K562 (cell line): ENCODE measurements around the gene CD300E. TPM values are rescaled to one million over a fixed set of nuclear protein-coding genes. Genes with fewer than 3 reads are reported as not detected.

Experiments used
- ATAC-seq: fragments of 200-7000 bp; cut with Tn5 transposase; 3 replicates; pipeline ENCODE4 v1.9.1; 2020; ENCODE audit warnings: moderate library complexity
- BruUV-seq: library from RNA; stranded (reverse); fragments of 400-500 nt; replicated peaks from 2 replicates; lab custom pipeline; 2021; lab: Mats Ljungman, UMichigan
- CTCF ChIA-PET: fragments of 300-600 bp; formaldehyde crosslinking; extraction: SDS; loops from one replicate; lab custom pipeline; 2021; ENCODE audit warnings: low intra/inter-chr PET ratio; lab: Yijun Ruan, JAX
- POLR2A ChIA-PET: fragments of 300-600, 350-650 bp; sonication (Branson Sonifier 250); formaldehyde crosslinking; extraction: SDS; loops from one replicate; lab custom pipeline; 2021; ENCODE audit warnings: antibody characterized with exemption, inconsistent platforms; lab: Yijun Ruan, JAX
- DNase-seq, 4 experiments: peaks; one replicate each; pipeline versions ENCODE4 v3.0.0 to v3.0.0-alpha.2; 2011 to 2018; ENCODE audit warnings: low spot score in 3 of 4, mixed read lengths in 3 of 4; ENCODE audit errors: extremely low read depth in 1 of 4
- FAIRE-seq: peaks from 2 replicates; lab custom pipeline; 2011; peaks lifted over from hg19 to GRCh38; lab: Jason Lieb, UNC
- H2AFZ ChIP-seq: 2 replicates; pipeline ENCODE4 v1.6.0; 2011; ENCODE audit warnings: low read depth, low read length, control low read depth, inconsistent platforms
- H3K27ac ChIP-seq: fragments of 200-600 bp; 3 replicates; pipeline ENCODE4 v1.8.0; 2011; ENCODE audit warnings: low read depth, mild to moderate bottlenecking, control low read depth, inconsistent platforms, low read length, moderate library complexity, mixed read lengths; ENCODE audit errors: extremely low read depth
- H3K27me3 ChIP-seq, 2 experiments: fragments of 300-600 bp in 1 of 2; 2 replicates in 1 of 2; 3 replicates in 1 of 2; pipeline versions ENCODE4 v1.6.0 to v1.8.0; 2011; ENCODE audit warnings: inconsistent platforms in 2 of 2, low read length in 2 of 2, mild to moderate bottlenecking in 1 of 2, mixed read lengths in 1 of 2, moderate library complexity in 1 of 2; ENCODE audit not compliant: control insufficient read depth in 2 of 2, insufficient read depth in 2 of 2
- H3K36me3 ChIP-seq: fragments of 300-600 bp; 3 replicates; pipeline ENCODE4 v1.8.0; 2011; ENCODE audit warnings: mild to moderate bottlenecking, low read length, inconsistent platforms; ENCODE audit not compliant: control insufficient read depth, insufficient read depth
- H3K4me1 ChIP-seq, 2 experiments: fragments of 200-600 bp in 1 of 2; replicated peaks in 1 of 2; 2 replicates in 1 of 2; 3 replicates in 1 of 2; pipeline versions ENCODE4 v1.5.1 to v1.8.0; 2011; ENCODE audit warnings: inconsistent platforms in 2 of 2, low read length in 2 of 2, mild to moderate bottlenecking in 1 of 2, mixed read lengths in 1 of 2, moderate library complexity in 1 of 2; ENCODE audit not compliant: control insufficient read depth in 2 of 2, insufficient read depth in 2 of 2
- H3K4me2 ChIP-seq: 2 replicates; pipeline ENCODE4 v1.6.1; 2011; ENCODE audit warnings: low read length, control low read depth, inconsistent platforms, mixed read lengths; ENCODE audit not compliant: insufficient read depth
- H3K4me3 ChIP-seq: fragments of 200-600 bp; sonication (generic), shearing (Covaris generic); 2 replicates; pipeline ENCODE4 v1.5.1; 2016; ENCODE audit warnings: control low read depth, inconsistent platforms
- H3K79me2 ChIP-seq: fragments of 200-600 bp; 3 replicates; pipeline ENCODE4 v1.8.0; 2011; ENCODE audit warnings: low read length, inconsistent platforms; ENCODE audit not compliant: control insufficient read depth, insufficient read depth
- H3K9ac ChIP-seq, 2 experiments: 2 replicates each; pipeline versions ENCODE4 v1.6.0 to v1.6.1; 2011; ENCODE audit warnings: low read depth in 2 of 2, low read length in 2 of 2, control low read depth in 1 of 2, inconsistent platforms in 1 of 2, mild to moderate bottlenecking in 1 of 2, mixed read lengths in 1 of 2; ENCODE audit not compliant: insufficient read depth in 1 of 2
- H3K9me1 ChIP-seq: one replicate; pipeline ENCODE4 v1.6.0; 2011; ENCODE audit warnings: inconsistent platforms, mild to moderate bottlenecking, low read length, moderate library complexity; ENCODE audit not compliant: control insufficient read depth, insufficient read depth
- H3K9me3 ChIP-seq: replicated peaks from 2 replicates; pipeline ENCODE4 v1.5.1; 2011; ENCODE audit warnings: low read depth, low read length, inconsistent platforms; ENCODE audit not compliant: control insufficient read depth, insufficient read depth
- H4K20me1 ChIP-seq: replicated peaks from 2 replicates; pipeline ENCODE4 v1.6.1; 2011; ENCODE audit warnings: low read length, inconsistent platforms, mixed read lengths; ENCODE audit not compliant: control insufficient read depth, insufficient read depth
- HMGXB4 ChIP-seq: sonication (generic); formaldehyde crosslinking; IDR thresholded peaks from 2 replicates; pipeline ENCODE4 v1.8.1; 2023; ENCODE audit warnings: mild to moderate bottlenecking, missing genetic modification reagents
- IRF9 ChIP-seq: fragments of 450-650 bp; IDR thresholded peaks from 2 replicates; pipeline ENCODE4 v1.6.1; 2016; ENCODE audit warnings: missing biosample characterization, missing genetic modification characterization
- JUN ChIP-seq, 2 experiments: sonication (generic) in 1 of 2; formaldehyde crosslinking in 1 of 2; IDR thresholded peaks; 2 replicates each; pipeline versions ENCODE4 v1.6.1 to v1.8.0; 2012 to 2022; ENCODE audit warnings: borderline replicate concordance in 2 of 2, mild to moderate bottlenecking in 2 of 2, improper control_type of control experiment in 1 of 2, low read depth in 1 of 2, low read length in 1 of 2, missing genetic modification reagents in 1 of 2
- KDM4B ChIP-seq, 2 experiments: fragments of 450-650 bp in 1 of 2; sonication (generic) in 1 of 2; IDR thresholded peaks; 2 replicates each; pipeline ENCODE4 v1.6.1; 2016 to 2017; ENCODE audit warnings: borderline replicate concordance in 2 of 2, antibody characterized with exemption in 1 of 2, low read depth in 1 of 2, mild to moderate bottlenecking in 1 of 2
- POU5F1 ChIP-seq: fragments of 150-350 bp; IDR thresholded peaks from 2 replicates; pipeline ENCODE4 v1.6.1; 2014; ENCODE audit warnings: borderline replicate concordance, low read length, low read depth, mild to moderate bottlenecking; ENCODE audit not compliant: partially characterized antibody
- SREBF2 ChIP-seq: sonication (generic); formaldehyde crosslinking; IDR thresholded peaks from 2 replicates; pipeline ENCODE4 v1.4.0; 2020; ENCODE audit warnings: mild to moderate bottlenecking, missing genetic modification reagents
- SRSF1 ChIP-seq: fragments of 200-400 bp; formaldehyde crosslinking; IDR thresholded peaks from 2 replicates; pipeline ENCODE4 v1.6.1; 2017; ENCODE audit warnings: mild to moderate bottlenecking, low read depth, low read length, moderate library complexity
- U2AF1 ChIP-seq: fragments of 200-400 bp; formaldehyde crosslinking; optimal IDR thresholded peaks from 2 replicates; pipeline ENCODE3; 2017; ENCODE audit warnings: mild to moderate bottlenecking, low read depth, low read length, moderate library complexity
- ZNF354B ChIP-seq: fragments of 250-450 bp; sonication (Bioruptor Pico); IDR thresholded peaks from 2 replicates; pipeline ENCODE4 v1.4.0; 2020
- ZNF395 ChIP-seq: fragments of 200-800 bp; sonication (Bioruptor generic); IDR thresholded peaks from 2 replicates; pipeline ENCODE4 v1.6.1; 2017; ENCODE audit warnings: missing genetic modification characterization, missing compliant biosample characterization
- ZNF445 ChIP-seq: fragments of 250-450 bp; sonication (Bioruptor Pico); IDR thresholded peaks from 2 replicates; pipeline ENCODE4 v1.4.0; 2020; ENCODE audit warnings: low read depth, mild to moderate bottlenecking, moderate library complexity
- whole genome bisulfite sequencing: fragments of 100-300 bp; shearing (Covaris generic); methylation state at CpG from one replicate; pipeline ENCODE4 v1.1.6; 2016; ENCODE audit warnings: low coverage, mixed read lengths; ENCODE audit not compliant: insufficient coverage; ENCODE audit errors: missing lambda C conversion rate; 5-methylcytosine and 5-hydroxymethylcytosine counted together
- in situ Hi-C: fragments of 300-500 bp; cut with MboI; formaldehyde crosslinking; loops from 4 replicates; pipeline ENCODE4 v1.15.0; 2018; ENCODE audit warnings: inconsistent platforms, mixed read lengths
- intact Hi-C: fragments of 100-400 bp; cut with micrococcal nuclease; formaldehyde crosslinking; loops from 2 replicates; pipeline ENCODE4 v1.14.2; 2022
- polyA plus RNA-seq, 8 experiments: library from polyadenylated mRNA; depleted of rRNA in 4 of 8; stranded (reverse) in 5 of 8; unstranded in 3 of 8; fragments of >200 nt; fragmentation: Nextera tagmentation in 2 of 8; fragmentation: Illumina TruSeq in 1 of 8; extraction: Ambion mirVana in 2 of 8; extraction: Trizol in 1 of 8; gene quantifications; 2 replicates each; pipeline versions ENCODE4 v1.2.1 to v1.2.3, GENCODE V29; 2011 to 2014; ENCODE audit warnings: inconsistent platforms in 1 of 8, missing spikeins in 1 of 8
- total RNA-seq, 7 experiments: library from RNA; depleted of rRNA in 6 of 7; stranded (reverse); fragments of >200 nt in 6 of 7; fragmentation: Illumina TruSeq in 2 of 7; extraction: Trizol in 2 of 7; gene quantifications; 2 replicates each; pipeline versions ENCODE4 v1.2.1 to v1.2.3, GENCODE V29; 2011 to 2021; ENCODE audit warnings: low replicate concordance in 1 of 7
- TF ChIP-seq, protein P1 (sequence below): fragments of 250-450 bp; sonication (Bioruptor Pico); IDR thresholded peaks from 2 replicates; pipeline ENCODE4 v1.8.0; 2022; ENCODE audit warnings: inconsistent platforms, mild to moderate bottlenecking, moderate library complexity, borderline replicate concordance
- TF ChIP-seq, protein P2 (sequence below): sonication (generic); IDR thresholded peaks from 2 replicates; pipeline ENCODE4 v1.6.1; 2016

CD300E gene
- total and polyA plus RNA-seq, 9 of the 15 experiments (the other 6 are each of a cell fraction or from before 2014, with no cell fraction given): not detected

DNA sequence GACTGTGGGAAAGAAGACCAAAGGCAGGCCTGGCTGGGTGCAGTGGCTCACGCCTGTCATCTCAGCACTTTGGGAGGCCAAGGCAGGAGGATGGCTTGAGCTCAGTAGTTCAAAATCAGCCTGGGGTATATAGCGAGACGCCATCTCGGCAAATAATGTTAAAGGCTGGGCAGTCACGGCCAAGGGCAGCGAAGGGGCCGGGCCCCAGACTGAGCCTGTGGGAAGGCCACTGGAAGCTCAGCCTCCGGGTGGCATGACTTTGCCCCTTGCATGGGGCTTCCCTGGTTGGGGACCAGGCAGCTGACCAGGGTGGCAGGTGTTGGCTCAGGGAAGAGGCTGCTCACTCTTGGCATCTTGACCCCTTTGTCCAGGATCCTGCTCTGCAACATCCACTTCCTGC lies 17.5 kb downstream of the CD300E start:
- Histone ChIP-seq H3K9me1 (no peaks in the 10 kb centered on the region), H3K79me2 (no peaks in the 10 kb centered on the region), H3K4me1 (no peaks in the 10 kb centered on the region), H3K27ac (no peak overlapping the region), H3K36me3 (no peaks in the 10 kb centered on the region), H3K4me2 (no peak overlapping the region), H3K9ac (no peak overlapping the region; a peak in 1 of 4 replicates), H3K27me3 (peaks cover 3 to 55% of the 10 kb centered on the region in 2 experiments; a peak in 3 of 5 replicates), H4K20me1 (peaks cover 4% of the 10 kb centered on the region; the same call in 1 of the 2 replicates), H3K4me3 (no peak overlapping the region), H2AFZ (no peak overlapping the region), H3K9me3 (no peaks in the 10 kb centered on the region)
- ATAC-seq (no peak), FAIRE-seq (no peak), DNase-seq (no peak)
- WGBS: 0% methylated on average over 8 of the region's 8 CpGs
- BruUV-seq: no TSS peak
- ChIA-PET CTCF (no interaction called here), POLR2A (interaction anchor here (1.1 kb wide), 1 partner anchor 12 kb away, joined by 6 read pairs; no protein-coding TSS in a partner anchor)
- intact Hi-C loops: no loop called here
- in situ Hi-C loops: no loop called here
- TF ChIP-seq ZNF354B (CRISPR knock-in tag): no peak
- no peak for TF ChIP-seq JUN (IDR thresholded peaks at IDR 0.05; ENCODE audit: borderline replicate concordance, low read depth, low read length)
- TF ChIP-seq JUN (CRISPR knock-in tag; IDR thresholded peaks at IDR 0.05; ENCODE audit: borderline replicate concordance): no peak
- TF ChIP-seq, protein P1, sequence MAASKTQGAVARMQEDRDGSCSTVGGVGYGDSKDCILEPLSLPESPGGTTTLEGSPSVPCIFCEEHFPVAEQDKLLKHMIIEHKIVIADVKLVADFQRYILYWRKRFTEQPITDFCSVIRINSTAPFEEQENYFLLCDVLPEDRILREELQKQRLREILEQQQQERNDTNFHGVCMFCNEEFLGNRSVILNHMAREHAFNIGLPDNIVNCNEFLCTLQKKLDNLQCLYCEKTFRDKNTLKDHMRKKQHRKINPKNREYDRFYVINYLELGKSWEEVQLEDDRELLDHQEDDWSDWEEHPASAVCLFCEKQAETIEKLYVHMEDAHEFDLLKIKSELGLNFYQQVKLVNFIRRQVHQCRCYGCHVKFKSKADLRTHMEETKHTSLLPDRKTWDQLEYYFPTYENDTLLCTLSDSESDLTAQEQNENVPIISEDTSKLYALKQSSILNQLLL (CRISPR knock-in tag): no peak
- TF ChIP-seq KDM4B (IDR thresholded peaks at IDR 0.05; ENCODE audit: borderline replicate concordance in 2 of 2, low read depth in 1 of 2): no peak
- no peak for TF ChIP-seq ZNF395
- no peak for TF ChIP-seq IRF9 (tag)
- TF ChIP-seq ZNF445 (CRISPR knock-in tag): no peak
- no peak for TF ChIP-seq HMGXB4 (CRISPR knock-in tag)
- TF ChIP-seq U2AF1: no peak
- TF ChIP-seq SREBF2 (CRISPR knock-in tag): no peak
- no peak for TF ChIP-seq POU5F1
- TF ChIP-seq, protein P2, sequence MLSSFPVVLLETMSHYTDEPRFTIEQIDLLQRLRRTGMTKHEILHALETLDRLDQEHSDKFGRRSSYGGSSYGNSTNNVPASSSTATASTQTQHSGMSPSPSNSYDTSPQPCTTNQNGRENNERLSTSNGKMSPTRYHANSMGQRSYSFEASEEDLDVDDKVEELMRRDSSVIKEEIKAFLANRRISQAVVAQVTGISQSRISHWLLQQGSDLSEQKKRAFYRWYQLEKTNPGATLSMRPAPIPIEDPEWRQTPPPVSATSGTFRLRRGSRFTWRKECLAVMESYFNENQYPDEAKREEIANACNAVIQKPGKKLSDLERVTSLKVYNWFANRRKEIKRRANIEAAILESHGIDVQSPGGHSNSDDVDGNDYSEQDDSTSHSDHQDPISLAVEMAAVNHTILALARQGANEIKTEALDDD: no peak
- TF ChIP-seq SRSF1: no peak
